HG03571 (cell line): ENCODE measurements around the gene NAT8L.

Source experiments
- ATAC-seq: cut with Tn5 transposase; IDR thresholded peaks from one replicate; pipeline ENCODE4 v1.9.1; 2021; ENCODE audit not compliant: unreplicated experiment

NAT8L gene

DNA sequence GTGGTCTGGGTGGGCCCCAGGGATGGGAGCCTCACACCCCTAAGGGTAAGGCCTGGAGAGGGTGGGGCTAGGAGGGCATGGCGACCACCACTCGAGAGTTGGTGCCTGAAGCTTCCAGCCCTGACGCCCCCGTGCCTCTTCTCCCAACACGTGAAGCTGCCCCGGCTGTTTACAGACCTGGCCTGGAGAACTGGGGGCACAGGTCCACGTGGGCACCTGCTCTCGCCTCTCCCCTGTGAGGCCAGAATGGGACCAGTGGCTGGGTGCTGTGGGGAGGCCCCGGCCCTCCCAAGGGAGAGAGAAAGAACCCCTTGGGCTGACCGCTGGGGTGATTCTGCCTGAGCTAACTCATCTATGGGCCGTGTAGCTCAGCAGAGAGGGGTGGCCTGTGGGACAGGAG lies 15.5 kb downstream of the NAT8L start:
- no peak for ATAC-seq

DNA sequence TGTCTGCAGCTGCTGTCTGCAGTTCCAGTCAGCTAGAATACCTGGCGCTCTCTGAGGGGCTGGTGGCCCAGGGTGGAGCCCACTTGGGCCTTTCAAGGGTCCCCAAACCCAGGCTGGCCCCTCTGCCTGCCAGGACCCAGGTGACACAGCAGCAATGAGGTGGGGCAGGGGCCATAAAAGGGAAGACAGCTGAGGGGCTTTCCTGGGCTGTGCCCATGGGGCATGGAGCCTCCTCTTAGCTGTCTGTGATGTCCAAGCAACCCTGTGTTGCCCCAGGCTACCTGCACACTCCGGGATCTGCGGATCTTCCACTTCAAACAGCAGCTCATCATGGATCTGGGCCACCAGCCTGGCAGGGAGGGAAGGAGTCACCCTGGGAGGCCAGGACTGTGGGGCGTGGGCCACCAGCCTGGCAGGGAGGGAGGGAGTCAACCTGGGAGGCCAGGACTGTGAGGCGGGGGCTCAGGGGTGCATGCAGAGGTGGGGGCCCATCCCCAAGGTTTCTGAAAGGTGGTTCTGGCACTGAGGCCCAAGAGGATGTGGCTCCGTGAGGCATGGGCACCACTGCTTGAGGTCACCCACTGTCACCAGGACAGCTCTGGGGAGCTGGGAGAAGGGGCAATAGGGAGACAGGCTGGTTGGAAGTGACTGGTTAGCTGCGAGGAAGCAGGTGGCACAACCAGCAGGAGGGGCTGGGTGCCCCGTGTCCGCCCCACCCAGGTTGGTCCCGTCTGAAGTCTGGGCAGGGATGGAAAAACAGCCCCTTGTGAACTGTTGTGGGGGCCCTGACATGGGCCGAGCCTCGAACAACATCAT lies 16.3 kb downstream of the NAT8L start:
- ATAC-seq, result no peak

DNA sequence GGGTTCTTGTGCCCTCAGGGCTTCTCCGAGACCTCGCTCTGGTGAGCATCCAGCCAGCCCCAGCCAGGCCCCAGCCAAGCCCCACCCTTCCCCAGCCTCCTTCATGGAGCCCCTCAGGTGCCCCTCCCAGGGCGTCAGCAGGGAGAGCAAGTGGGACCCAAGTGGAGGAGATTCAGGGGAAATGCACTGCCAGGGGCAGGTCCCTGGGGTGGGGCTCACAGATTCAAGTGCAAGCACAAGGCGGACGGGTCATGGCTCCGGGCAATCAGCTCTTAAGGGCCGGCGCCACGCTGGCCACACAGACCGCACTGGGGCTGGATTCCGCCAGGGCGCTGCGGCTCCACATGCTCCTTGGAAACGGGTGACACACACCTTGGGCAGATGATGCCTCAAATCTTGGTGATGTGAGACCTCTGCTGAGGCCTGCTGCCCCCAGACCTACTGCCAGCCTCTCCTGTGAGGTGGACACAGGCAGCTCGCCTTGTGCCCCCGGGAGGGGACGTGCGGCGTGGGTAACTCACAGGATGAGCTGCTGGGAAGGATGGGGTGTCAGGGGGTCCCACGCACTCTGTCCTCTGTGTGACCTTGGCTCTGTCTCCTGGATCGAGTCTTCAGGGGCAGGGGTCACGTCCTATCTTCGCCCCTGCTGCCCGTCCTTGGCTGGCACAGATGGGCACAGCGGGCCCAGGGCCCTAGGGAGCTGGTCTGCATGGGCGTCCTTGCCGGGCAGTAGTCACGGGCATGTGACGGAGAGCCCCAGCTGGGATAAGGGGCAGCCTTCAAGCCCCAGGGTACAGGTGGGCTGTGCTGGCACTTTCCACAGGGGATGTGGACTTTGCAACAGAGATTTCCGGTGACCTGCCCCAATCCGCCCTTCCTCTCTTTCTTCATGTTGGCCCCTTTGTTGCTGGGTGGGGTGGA lies 17.1 kb downstream of the NAT8L start:
- no peak for ATAC-seq

DNA sequence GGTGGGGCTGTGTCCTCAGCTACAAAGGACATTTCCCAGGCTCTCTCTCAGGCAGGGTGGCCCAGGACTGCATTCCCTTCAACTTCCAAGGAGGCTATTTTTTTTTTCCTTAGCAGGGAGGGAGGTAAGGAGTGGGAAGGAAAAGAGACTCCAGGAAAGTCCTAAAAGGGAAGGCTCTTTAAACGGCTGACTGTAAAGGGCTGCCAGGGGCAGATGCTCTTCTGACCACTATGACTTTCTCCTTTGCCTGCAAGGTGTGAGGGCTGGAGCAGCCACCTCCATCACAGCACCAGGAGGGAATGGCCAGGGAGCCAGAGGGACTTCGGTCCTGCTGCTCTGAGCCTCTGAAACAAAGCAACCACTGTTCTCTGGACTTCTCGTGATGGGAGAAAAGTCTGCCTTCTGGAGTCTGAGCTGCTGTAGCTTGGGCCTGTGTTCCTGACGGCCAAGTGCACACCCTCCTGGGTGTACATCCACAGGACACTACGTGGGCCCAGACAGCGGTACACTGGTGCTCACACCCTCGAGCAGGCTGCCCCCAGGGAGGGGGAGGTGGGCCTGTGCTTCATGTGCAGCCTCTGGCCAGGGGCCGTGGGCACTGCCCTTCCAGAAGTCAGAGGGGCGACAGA lies 17.9 kb downstream of the NAT8L start:
- ATAC-seq, result no peak

DNA sequence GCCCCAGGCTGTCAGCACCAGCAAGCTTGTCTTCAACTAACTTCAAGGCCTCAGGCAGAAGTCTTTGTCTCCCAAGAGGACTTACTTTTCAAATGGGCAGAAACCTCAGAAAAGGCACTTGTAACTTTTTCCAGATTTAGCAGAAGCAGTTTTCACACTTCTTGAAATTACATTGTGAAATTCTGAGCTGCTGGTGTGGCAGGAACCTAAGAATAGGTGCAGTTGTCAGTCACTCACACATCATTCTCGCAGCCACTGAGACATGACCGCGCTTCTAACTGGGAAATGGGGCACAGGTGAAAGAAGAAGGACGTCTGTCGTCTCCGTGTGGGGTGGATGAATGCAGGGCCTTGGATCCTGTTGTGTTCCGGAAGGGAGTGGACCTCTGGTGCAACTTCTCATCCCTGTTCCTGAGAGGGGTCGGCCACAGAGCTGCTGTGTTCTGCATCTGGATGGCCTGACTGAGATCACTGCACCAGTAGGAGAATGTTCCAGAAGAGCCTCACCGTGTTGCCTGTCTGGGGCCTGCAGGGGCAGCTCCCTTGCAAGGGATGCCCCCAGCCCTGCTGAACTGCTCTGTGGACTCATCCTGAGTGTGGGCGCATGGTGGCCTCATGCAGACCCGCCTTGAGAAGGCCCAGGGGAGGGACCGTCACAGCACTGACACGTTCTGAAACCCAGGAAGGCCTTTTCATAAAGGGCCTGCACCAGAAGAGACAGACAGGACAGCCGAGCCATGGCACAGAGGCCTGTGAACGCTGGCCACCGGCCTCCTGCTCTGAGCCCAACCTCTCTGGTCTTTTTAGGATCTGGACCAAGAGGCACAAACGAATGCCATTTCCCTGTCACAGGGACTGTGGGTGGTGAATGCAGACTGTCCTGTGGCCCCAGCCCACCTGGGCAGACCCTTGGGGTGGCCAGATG lies 18.7 kb downstream of the NAT8L start:
- ATAC-seq, result no peak

DNA sequence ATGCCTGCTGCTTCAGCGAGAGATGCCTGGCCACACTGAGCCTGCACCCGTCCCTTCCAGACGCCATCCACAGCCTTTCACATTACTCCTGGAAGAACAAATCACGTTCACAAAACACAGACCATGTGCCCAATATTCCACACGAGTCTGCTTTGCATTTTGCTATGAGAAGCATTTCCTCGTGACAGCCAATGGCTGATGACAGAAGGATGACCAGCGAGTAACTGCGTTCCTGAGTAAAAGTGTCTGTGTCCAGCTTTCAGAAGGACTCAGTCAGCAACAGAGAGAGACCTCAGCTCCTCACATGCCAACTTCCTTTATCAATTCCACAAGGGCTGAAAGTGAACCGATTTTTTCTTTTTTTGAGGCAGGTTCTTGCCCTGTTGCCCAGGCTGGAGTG lies 19.5 kb downstream of the NAT8L start:
- ATAC-seq, result no peak

DNA sequence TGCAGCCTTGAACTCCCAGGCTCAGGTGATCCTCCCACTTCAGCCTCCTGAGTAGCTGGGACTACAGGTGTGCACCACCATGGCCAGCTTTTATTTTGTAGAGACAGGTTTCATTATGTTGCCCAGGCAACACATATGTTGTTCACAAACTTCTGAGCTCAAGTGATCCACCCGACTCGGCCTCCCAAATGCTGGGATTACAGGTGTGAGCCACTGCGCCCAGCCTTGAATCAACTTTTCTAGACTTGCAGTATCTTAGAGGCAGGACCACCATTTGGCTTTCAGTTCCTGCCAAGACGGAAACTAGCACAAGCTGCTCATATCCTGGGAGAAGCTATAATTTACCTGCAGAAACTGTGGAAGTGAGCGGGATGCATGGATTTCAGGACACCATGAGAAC lies 19.9 kb downstream of the NAT8L start:
- no peak for ATAC-seq

DNA sequence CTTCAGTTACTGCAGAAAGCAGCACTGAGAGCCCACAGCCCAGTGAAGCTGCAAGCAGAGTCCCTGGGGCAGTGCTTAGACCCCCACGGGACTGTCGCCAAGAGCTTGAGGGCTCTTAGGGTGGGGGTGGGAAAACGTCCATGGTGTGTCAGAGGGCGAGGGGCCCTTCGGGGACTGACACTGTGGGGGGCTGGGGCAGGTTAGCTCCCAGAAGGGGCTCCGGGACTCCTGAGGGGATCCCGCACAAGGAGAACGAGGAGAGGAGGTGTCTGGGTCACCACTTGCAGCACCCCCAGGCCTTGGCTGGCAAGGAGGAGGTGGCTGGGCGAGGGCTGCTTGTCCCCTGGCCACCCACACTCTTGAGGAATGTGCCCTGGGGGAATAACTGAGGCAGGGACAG lies 20.8 kb downstream of the NAT8L start:
- ATAC-seq, result no peak

DNA sequence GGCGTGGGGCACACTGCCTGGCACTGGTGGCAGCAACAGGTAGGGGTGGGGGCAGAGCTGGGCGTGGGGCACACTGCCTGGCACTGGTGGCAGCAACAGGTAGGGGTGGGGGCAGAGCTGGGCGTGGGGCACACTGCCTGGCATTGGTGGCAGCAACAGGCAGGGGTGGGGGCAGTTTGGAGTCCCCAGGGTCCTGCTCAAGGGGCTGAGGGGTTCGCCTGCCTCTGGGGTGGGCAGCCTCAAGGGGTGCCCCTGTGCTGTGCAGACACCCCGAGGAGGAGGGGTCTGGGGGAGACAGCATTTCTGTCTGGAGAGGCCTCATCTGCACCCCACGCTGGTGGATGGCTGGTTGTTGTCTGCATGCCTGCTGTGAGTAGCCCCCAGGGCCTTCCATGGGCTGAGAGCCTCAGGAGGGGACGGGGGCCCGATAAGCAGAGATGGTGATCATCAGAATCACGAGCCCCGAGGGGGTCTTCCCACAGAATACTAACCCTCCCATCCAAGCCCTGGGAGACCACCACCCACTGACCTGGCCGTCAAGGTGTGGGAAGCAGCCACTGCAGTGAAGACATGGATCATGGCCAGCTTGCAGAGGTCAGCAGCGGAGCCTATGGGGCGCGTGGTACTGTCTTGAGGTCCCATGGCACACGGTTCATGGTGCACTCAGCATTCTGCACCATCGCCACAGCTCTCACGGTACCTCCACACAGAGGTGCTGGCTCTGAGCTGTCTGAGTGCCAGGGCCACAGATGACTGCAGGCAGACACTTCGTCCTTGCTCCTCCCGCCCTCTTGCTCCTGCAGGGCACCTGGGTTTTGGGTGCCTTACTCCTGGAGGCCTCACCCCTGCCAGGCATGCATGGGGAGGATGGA lies 21.5 kb downstream of the NAT8L start:
- ATAC-seq, result no peak

DNA sequence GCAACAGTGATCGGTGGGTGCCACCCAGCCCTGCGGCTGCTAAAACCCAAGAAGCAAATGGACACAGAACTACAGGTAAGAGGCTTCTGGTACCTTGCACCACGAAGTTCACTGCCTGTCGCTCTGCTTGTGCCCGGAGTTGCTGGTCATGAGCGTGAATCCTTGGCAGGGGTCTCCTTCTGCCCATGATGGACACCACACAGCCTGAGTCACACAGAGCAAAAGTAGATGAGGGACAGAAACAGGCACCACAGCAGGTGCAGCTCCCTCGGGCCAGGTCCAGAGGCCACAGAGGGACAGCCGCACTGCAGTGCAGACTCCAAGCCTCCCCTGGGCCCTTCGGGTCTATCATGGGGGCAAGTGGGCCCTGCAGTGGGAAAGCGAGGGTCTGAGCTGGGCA lies 22.4 kb downstream of the NAT8L start:
- ATAC-seq, result no peak

DNA sequence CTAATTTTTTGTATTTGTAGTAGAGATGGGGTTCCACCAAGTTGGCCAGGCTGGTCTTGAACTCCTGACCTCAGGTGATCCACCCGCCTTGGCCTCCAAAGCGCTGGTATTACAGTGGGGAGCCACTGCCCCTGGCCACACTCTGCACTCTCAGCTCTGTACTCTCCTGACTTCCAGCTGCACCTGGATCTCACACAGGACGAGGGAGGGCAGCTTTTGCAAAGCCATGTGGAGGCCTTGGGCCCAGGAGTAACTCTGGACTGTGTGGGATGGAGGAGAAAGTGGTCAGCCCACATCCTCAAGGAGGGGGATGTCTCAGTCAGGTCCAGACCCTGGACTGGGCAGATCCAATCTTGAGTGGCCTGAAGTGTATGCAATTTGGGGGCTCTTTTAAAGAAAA lies 23.0 kb downstream of the NAT8L start:
- no peak for ATAC-seq

DNA sequence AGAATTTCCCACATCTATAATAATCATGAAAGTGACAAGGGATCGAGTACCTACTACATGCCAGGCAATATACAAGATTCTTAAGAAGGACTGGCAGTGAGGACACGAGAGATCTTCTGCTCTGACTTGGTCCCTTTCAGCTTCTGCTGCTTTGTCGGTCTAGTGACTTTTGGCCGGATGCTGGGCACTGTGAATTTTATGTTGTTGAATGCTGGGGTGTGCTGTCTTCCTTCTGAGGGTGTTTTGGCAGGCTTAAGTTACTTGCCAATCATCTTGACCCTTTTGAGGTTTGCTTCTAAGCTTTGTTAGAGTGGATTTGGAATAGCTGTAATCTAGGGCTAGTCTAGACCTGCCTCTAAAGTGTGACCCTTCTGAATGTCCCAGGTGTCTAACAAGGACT lies 23.5 kb downstream of the NAT8L start:
- ATAC-seq, result no peak

DNA sequence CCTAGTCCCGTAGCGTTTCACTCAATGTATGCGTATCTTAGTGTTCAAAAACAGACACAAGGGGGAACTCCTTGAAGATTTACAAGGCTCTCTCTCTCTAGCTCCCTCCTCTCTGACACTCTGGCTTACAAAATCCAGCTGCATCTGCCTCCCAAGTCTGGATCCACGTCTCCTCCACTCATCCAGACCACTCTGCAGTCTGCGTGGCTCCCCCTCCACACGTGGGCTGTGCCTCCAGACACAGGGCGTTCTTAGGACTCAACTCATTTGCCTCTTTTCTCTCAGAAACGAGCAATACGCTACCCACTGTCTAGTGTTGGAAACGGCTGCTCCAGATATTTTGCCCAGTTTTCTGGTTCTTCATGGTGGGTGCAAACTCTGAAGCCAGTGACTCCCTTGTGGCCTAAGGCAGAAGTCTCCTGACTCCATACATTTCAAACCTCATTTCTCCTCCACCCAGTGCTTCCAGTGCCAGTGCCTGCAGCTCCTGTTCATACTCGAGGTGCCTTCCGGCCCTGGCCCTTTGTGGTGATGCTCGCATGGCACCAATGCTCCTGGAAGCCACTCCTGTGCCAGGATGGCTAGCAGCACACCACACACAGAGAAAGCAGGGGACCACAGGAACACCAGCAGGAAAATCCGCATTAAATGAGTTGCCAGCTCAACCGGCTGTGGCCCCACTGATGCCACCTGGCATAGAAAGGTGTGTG lies 24.1 kb downstream of the NAT8L start:
- ATAC-seq, result no peak

DNA sequence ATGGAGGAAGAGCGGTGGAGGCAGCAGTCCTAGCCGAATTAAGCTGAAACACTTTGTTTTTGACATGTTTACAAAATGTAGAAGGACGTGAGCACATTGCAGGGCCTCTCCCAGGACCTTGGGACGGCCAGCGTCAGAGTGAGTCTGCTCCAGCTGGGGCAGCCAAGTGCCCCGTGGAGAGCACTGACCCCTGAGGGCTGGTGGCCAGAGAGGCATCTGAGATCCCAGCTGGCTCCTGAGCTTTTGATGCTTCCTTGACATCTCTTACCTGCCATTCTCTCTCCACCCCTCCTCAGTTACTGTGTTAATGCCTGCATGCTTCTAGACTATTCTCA lies 24.7 kb downstream of the NAT8L start:
- ATAC-seq, result no peak

DNA sequence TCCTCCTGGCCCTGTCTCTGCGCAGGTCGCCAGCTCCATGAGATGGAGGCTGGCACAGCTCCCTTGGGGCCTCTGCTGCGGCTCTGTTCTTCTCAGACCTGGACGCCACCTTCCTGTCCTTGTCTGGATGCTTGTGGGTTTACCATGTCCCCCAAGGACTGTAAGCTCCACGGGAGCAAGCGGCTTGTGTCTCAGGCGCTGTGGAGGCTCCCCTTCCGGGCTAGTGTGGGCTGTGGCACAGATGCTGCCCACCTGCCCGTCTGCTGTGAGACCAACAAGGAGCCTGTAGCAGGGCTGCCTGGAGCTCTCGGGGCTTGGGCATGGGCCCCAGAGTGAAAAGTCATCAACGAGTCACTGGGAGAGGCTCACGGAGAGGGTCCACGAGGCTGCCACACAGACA lies 25.2 kb downstream of the NAT8L start:
- no peak for ATAC-seq

DNA sequence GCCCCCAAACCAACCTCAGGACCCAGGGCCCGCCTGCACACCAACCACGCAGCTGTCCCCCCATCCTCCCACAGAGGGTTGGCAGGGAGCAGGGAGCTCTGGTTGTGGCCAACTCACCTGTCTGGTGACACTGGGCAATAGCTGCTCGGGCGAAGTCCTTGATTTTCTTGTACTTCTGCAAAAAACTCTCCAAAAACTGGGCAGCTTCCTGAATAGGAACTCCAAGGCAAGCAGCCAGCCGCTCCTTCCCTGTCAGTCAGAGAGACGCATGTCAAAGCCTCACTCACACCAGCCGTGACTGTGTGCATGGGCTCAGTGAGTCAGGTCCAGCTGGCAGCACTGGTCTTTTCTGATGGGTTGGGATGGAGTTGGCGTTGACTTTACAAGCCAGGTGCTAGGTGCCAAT lies 26.4 kb downstream of the NAT8L start:
- no peak for ATAC-seq

DNA sequence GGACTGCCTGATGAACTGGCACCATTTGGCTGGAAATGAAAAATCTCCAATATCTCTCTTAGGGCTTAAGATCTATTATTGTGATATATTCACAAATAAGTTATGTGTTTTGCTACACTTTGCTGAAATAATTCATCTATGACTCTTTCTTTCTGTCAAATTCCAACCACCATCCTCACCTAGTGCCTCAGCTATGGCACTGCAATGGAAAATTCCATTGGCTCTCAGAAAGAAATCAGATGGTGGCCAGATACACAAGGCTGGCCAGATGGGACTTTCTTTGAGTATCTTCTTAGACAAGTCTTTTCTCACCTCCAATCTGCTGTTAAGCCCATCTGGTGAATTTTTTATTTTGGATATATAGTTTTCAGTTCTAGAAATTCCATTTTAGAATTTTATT lies 28.0 kb downstream of the NAT8L start:
- no peak for ATAC-seq

DNA sequence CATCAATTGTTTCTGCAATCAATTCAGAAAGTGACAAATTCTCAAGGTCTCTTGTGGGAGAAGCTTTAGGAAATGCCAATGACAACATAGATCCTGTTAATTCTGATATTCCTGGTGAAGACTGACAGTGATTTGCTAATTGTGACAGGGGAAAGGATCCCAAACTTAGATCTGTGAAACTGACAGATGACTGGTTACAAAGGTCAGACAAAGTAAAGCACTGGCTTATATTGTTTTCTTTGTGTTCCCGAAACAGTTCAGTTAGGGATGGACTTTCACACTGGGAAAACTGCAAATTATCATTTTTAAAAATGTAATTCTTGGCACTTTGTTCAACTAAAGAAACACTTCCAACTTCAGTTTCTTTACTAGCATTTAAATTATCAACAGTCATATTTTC lies 30.1 kb downstream of the NAT8L start:
- no peak for ATAC-seq

DNA sequence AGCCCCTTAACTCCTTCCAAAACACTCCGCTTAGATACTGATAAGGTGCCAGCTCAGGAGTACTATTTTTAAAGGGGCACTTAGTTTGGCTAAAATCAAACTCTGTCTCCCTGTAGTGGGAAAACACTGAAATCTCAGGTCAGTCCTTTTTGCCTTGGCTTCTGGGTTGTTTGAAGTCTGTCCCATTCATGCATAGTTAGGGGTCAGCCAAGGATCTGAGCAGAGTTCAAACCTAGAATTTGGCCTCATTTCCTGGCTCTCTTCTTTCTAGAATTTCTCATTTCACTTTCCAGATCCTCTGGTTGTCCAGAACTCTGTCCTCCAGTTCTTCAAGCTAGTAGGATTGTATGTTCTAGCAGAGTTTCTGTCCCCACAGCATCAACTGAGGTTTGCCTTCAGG lies 31.5 kb downstream of the NAT8L start:
- ATAC-seq, result no peak
